GM19324 (cell line): ENCODE measurements around the gene PXN.

Experiments used
- ATAC-seq: cut with Tn5 transposase; IDR thresholded peaks from one replicate; pipeline ENCODE4 v1.9.1; 2021; ENCODE audit warnings: mild to moderate bottlenecking, moderate library complexity; ENCODE audit not compliant: unreplicated experiment, low FRiP score

Gene PXN

GRCh38 chr12:120183211-120183631, 82.3 kb downstream of the PXN start:
- ATAC-seq, result no peak

- ATAC-seq, result no peak
These were observed 83.4 kb downstream of the PXN start for GRCh38 chr12:120181991-120182631.

GRCh38 chr12:120180975-120181374, 84.6 kb downstream of the PXN start:
- ATAC-seq, result no peak

- ATAC-seq, result no peak
These were observed 90.0 kb downstream of the PXN start for GRCh38 chr12:120175537-120175936.

- ATAC-seq, result no peak
These were observed 90.5 kb downstream of the PXN start for GRCh38 chr12:120175062-120175461.

- ATAC-seq, result no peak
These were observed 93.5 kb downstream of the PXN start for GRCh38 chr12:120172053-120172452.

GRCh38 chr12:120170631-120171030, 94.9 kb downstream of the PXN start:
- ATAC-seq, result no peak

GRCh38 chr12:120169946-120170345, 95.6 kb downstream of the PXN start:
- ATAC-seq, result no peak

GRCh38 chr12:120168337-120168736, 97.2 kb downstream of the PXN start:
- no peak for ATAC-seq

GRCh38 chr12:120167529-120168095, 97.9 kb downstream of the PXN start:
- ATAC-seq, result no peak

GRCh38 chr12:120164293-120164692, 101.2 kb downstream of the PXN start:
- ATAC-seq, result no peak

- ATAC-seq, result no peak
These were observed 102.8 kb downstream of the PXN start for GRCh38 chr12:120162763-120163162.

GRCh38 chr12:120161852-120162251, 103.7 kb downstream of the PXN start:
- no peak for ATAC-seq
